ENCODE data around the gene SLC7A11.

Gene SLC7A11

DNA sequence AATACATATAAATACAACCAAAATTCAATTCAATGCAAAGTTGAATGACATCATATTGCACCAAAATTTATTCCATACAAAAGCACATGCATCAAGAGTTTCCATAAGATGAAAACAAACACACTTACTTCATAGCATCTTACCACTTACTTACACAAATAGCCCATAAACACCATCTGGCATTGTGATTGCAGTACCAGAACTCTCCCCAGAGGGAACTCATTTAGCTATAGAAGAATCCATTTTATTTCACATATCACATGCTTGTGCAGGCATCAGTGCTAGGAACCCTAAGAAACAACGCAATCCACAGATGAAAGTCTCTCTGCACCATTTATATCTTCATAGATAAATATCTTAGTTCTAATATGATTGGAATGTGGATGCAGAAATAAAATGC lies 77.9 kb downstream of the SLC7A11 start:
- no peak for DNase-seq (ENCODE audit: low read depth in 1 of 2, low spot score in 1 of 2)

- DNase-seq (ENCODE audit: low read depth in 1 of 2, low spot score in 1 of 2), result no peak
Measured at GRCh38 chr4:138163171-138163570, 79.0 kb downstream of the SLC7A11 start.

GRCh38 chr4:138162259-138162658 lies 79.9 kb downstream of the SLC7A11 start:
- no peak for DNase-seq (ENCODE audit: low read depth in 1 of 2, low spot score in 1 of 2)

- no peak for DNase-seq (ENCODE audit: low read depth in 1 of 2, low spot score in 1 of 2)
Measured at GRCh38 chr4:138161351-138161750, 80.8 kb downstream of the SLC7A11 start.

DNA sequence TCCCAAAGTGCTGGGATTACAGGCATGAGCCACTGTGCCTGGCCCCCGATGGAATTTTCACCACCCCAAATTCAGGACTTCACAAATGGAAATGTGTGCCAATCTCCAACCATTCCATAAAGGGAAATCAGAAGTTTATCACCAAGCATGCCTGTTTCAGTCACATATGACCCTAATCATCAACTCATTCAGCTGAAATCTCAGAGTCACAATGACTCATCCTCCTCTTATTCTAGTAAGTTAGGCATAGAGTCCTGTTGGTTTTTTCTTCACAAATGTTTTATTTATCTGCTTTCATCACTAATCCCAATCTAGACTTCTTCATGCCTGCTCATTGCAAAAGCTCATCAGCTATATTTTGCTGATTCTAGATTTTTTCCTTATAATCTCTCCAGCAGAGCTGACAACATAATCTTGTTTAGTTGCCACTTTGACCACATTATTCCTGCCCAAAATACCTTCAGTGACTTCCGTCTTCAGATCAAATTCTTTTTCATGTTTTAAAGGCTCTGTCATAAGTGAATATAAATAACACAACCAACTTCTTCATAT lies 83.3 kb downstream of the SLC7A11 start:
- no peak for DNase-seq (ENCODE audit: low read depth in 1 of 2, low spot score in 1 of 2)

DNA sequence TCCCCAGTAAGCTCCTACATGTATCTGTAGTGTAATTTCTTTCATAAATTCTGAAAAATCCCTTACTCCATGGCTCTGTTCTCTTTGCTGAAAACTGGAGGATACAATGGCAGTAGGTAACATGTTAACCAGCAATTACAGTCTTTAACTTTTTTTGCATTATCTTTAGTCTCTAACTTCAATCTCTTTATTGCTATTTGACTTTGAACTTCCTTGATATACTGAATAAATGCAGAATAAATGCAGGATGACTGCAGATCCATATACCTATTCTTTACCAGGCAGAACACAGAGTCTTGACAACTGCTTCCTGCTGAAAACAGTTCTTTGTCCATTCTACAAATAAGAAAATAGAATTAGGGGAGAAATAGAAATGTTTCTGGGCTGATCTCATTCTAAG lies 101.3 kb downstream of the SLC7A11 start:
- no peak for DNase-seq (ENCODE audit: low read depth in 1 of 2, low spot score in 1 of 2)

- DNase-seq (ENCODE audit: low read depth in 1 of 2, low spot score in 1 of 2), result no peak
Measured at GRCh38 chr4:138138774-138139173, 103.4 kb downstream of the SLC7A11 start.

DNA sequence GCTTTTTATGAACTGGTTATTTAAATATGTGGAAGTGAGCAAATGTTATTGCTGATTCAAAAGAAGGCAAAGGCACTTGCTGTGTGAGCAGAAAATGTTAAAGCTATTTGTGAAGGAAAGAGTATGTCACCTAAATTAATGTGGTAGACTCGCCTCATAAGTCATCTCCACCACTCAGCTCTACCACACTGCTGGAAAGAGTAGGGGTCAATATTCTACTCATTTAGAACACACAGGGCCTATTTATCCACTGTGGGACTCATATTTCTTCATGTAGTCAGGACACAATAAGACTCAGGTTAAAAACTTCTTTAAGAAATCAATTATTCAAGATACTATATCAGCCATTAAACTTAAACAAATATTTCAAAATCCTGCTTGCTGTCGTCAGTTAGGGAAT lies 106.5 kb downstream of the SLC7A11 start:
- DNase-seq (ENCODE audit: low read depth in 1 of 2, low spot score in 1 of 2), result no peak

- DNase-seq (ENCODE audit: low read depth in 1 of 2, low spot score in 1 of 2), result no peak
Measured at GRCh38 chr4:138118270-138118669, 123.9 kb downstream of the SLC7A11 start.

DNA sequence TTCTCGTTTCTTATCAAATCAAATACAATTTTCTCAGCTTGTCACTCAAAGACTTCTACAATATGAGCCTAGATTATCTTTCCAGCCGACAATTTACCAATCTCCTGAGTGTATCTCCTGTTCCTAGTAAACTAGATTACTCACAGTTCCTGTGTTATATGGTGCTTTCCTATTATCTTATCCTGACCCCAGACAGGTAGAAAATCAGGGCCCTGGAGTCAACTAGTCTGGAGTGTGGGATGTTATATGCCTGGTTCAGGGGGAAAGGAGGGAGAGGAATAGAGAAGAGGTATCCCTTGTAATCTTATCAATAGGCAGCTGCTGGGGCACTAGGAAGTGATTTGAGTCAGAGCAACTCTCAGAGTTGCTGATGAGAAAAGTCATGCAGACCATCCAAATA lies 127.1 kb downstream of the SLC7A11 start:
- no peak for DNase-seq (ENCODE audit: low read depth in 1 of 2, low spot score in 1 of 2)

DNA sequence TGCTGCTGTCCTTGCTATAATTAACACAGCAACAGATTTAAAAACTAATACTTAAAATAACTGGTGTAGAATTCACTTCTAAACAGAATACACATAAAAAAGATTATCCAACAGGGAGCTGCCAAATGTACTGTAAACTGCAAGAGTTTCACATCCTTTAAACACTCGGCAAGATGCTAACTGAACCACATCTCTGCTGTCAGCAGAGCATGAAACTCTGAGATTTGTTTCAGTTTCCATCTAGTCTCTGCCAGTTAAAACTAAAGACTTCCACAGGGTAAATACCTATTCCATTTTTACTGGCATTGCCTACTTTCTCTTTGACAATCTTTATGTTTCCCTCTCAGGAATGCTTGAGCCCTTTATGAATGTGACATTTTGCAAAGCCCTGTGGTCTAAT lies 127.7 kb downstream of the SLC7A11 start:
- no peak for DNase-seq (ENCODE audit: low read depth in 1 of 2, low spot score in 1 of 2)

Data from stimulated activated CD4-positive, alpha-beta T cell treated with anti-CD3 and anti-CD28 coated beads, Interleukin-15, amount 100 ng/mL, for 1 hour (primary cell).